ENCODE measurements around the gene DPYD. TPM values are rescaled to one million over a fixed set of nuclear protein-coding genes. Genes with fewer than 3 reads are reported as not detected.

The DPYD gene
- total and polyA plus RNA-seq, 9 of the 15 experiments (the other 6 are each of a cell fraction or from before 2014, with no cell fraction given), result 0.03 to 0.25 (median 0.08) TPM; not detected in 2

- no peaks in the 10 kb centered on the region for H3K9me1 ChIP-seq (ENCODE audit: control insufficient read depth, insufficient read depth, low read length)
- FAIRE-seq (no peak), ATAC-seq (no peak), DNase-seq (ENCODE audit: extremely low read depth in 1 of 4, low spot score in 3 of 4) (no peak)
- H3K4me1 ChIP-seq (replicated peaks in 1 of 2; ENCODE audit: control insufficient read depth in 2 of 2, insufficient read depth in 2 of 2, low read length in 2 of 2), result peaks cover 0 to 11% of the 10 kb centered on the region in 2 experiments; a peak in 2 of 5 replicates
- in situ Hi-C loops (cut with MboI), result no loop called here
- no peak overlapping the region for H3K9ac ChIP-seq (ENCODE audit: insufficient read depth in 1 of 2, low read depth in 2 of 2, low read length in 2 of 2)
- no peak overlapping the region for H2AFZ ChIP-seq (ENCODE audit: low read depth, low read length)
- WGBS (ENCODE audit: insufficient coverage, low coverage, missing lambda C conversion rate), result 7% methylated on average over 6 of the region's 6 CpGs
- H3K27me3 ChIP-seq (ENCODE audit: control insufficient read depth in 2 of 2, insufficient read depth in 2 of 2, low read length in 2 of 2), result no peaks in the 10 kb centered on the region
- H3K9me3 ChIP-seq (replicated peaks; ENCODE audit: control insufficient read depth, insufficient read depth, low read depth, low read length), result no peaks in the 10 kb centered on the region
- no TSS peak for BruUV-seq (replicated peaks)
- H3K4me3 ChIP-seq, result no peak overlapping the region
- no peaks in the 10 kb centered on the region for H3K79me2 ChIP-seq (ENCODE audit: control insufficient read depth, insufficient read depth, low read length)
- H3K27ac ChIP-seq (ENCODE audit: extremely low read depth, low read depth, low read length), result no peak overlapping the region
- no peaks in the 10 kb centered on the region for H3K36me3 ChIP-seq (ENCODE audit: control insufficient read depth, insufficient read depth, low read length)
- H4K20me1 ChIP-seq (replicated peaks; ENCODE audit: control insufficient read depth, insufficient read depth, low read length), result no peaks in the 10 kb centered on the region
- TF ChIP-seq ZNF316 (IDR thresholded peaks at IDR 0.05), result peak; percentile 55; the same call in 1 of the 2 replicates
- TF ChIP-seq CEBPG (CRISPR knock-in tag; IDR thresholded peaks at IDR 0.05), result no peak
- TF ChIP-seq CEBPG (tag; conservative IDR thresholded peaks at IDR 0.05 in 1 of 2, IDR thresholded peaks at IDR 0.05 in 1 of 2), result peak in 1 of 2 experiments; percentile 74; a peak in 2 of 4 replicates
- TF ChIP-seq ZC3H8 (IDR thresholded peaks at IDR 0.05), result no peak
- no peak for TF ChIP-seq TEAD4 (IDR thresholded peaks at IDR 0.05; ENCODE audit: low read length)
- TF ChIP-seq TEAD4 (CRISPR knock-in tag; IDR thresholded peaks at IDR 0.05; ENCODE audit: borderline replicate concordance), result no peak
- ChIA-PET CTCF (ENCODE audit: low intra/inter-chr PET ratio) (no interaction called here), POLR2A (no interaction called here)
- intact Hi-C loops (cut with micrococcal nuclease), result no loop called here
- H3K4me2 ChIP-seq (ENCODE audit: insufficient read depth, low read length), result no peak overlapping the region; the same call in 1 of the 2 replicates
Observed at GRCh38 chr1:97919585-97920261, 1.1 kb downstream of the DPYD start.

- ChIA-PET CTCF (ENCODE audit: low intra/inter-chr PET ratio) (no interaction called here), POLR2A (no interaction called here)
- H3K4me3 ChIP-seq, result no peak overlapping the region
- H3K4me2 ChIP-seq (ENCODE audit: insufficient read depth, low read length), result no peak overlapping the region
- no peak overlapping the region for H2AFZ ChIP-seq (ENCODE audit: low read depth, low read length)
- H3K9ac ChIP-seq (ENCODE audit: insufficient read depth in 1 of 2, low read depth in 2 of 2, low read length in 2 of 2), result no peak overlapping the region
- no TSS peak for BruUV-seq (replicated peaks)
- H3K9me3 ChIP-seq (replicated peaks; ENCODE audit: control insufficient read depth, insufficient read depth, low read depth, low read length), result no peaks in the 10 kb centered on the region
- 0% methylated on average over 1 of the region's 1 CpG for WGBS (ENCODE audit: insufficient coverage, low coverage, missing lambda C conversion rate)
- intact Hi-C loops (cut with micrococcal nuclease) (no loop called here), in situ Hi-C loops (cut with MboI) (no loop called here)
- no peaks in the 10 kb centered on the region for H3K9me1 ChIP-seq (ENCODE audit: control insufficient read depth, insufficient read depth, low read length)
- H4K20me1 ChIP-seq (replicated peaks; ENCODE audit: control insufficient read depth, insufficient read depth, low read length), result no peaks in the 10 kb centered on the region
- no peaks in the 10 kb centered on the region for H3K79me2 ChIP-seq (ENCODE audit: control insufficient read depth, insufficient read depth, low read length)
- ATAC-seq, result no peak
- no peaks in the 10 kb centered on the region for H3K36me3 ChIP-seq (ENCODE audit: control insufficient read depth, insufficient read depth, low read length)
- H3K27ac ChIP-seq (ENCODE audit: extremely low read depth, low read depth, low read length), result no peak overlapping the region
- no peak for FAIRE-seq
- no peaks in the 10 kb centered on the region for H3K27me3 ChIP-seq (ENCODE audit: control insufficient read depth in 2 of 2, insufficient read depth in 2 of 2, low read length in 2 of 2)
- H3K4me1 ChIP-seq (replicated peaks in 1 of 2; ENCODE audit: control insufficient read depth in 2 of 2, insufficient read depth in 2 of 2, low read length in 2 of 2), result peaks cover 0 to 11% of the 10 kb centered on the region in 2 experiments; a peak in 2 of 5 replicates
- DNase-seq (ENCODE audit: extremely low read depth in 1 of 4, low spot score in 3 of 4), result no peak
- no peak for TF ChIP-seq SIN3A (IDR thresholded peaks at IDR 0.05; ENCODE audit: borderline replicate concordance in 2 of 2, control insufficient read depth in 1 of 2, low read depth in 2 of 2, low read length in 2 of 2)
- no peak for TF ChIP-seq NR3C1 (CRISPR knock-in tag; IDR thresholded peaks at IDR 0.05)
- no peak for TF ChIP-seq KAT2B (IDR thresholded peaks at IDR 0.05; ENCODE audit: low read depth, low read length)
- no peak for TF ChIP-seq E4F1 (CRISPR knock-in tag; IDR thresholded peaks at IDR 0.05; ENCODE audit: borderline replicate concordance)
- TF ChIP-seq TAL1 (IDR thresholded peaks at IDR 0.05), result no peak
- no peak for TF ChIP-seq HMBOX1 (IDR thresholded peaks at IDR 0.05)
- no peak for TF ChIP-seq MED1 (CRISPR knock-in tag; IDR thresholded peaks at IDR 0.05; ENCODE audit: borderline replicate concordance)
- TF ChIP-seq TFAM (CRISPR knock-in tag; conservative IDR thresholded peaks at IDR 0.05), result no peak
Observed at GRCh38 chr1:97918961-97919360, 1.9 kb downstream of the DPYD start.
